Neural progenitor cell (in vitro differentiated cells): ENCODE results near the gene FAAP24. TPM values are rescaled to one million over a fixed set of nuclear protein-coding genes. Genes with fewer than 3 reads are reported as not detected.
A peak's percentile ranks its signal among the peaks of the same experiment; 100 is the strongest.
"Not testable (repeated sequence)": the region's sequence is repeated elsewhere in the genome, so short reads cannot be mapped to it uniquely, and the experiment has no call there.

Experiments used
- DNase-seq: peaks from one replicate; pipeline ENCODE4 v3.0.0-alpha.2; 2016; ENCODE audit warnings: low spot score
- H2AFZ ChIP-seq: fragments of 200-600 bp; sonication (generic); replicated peaks from 2 replicates; pipeline ENCODE4 v1.6.1; 2016; ENCODE audit warnings: antibody characterized with exemption
- H3F3A ChIP-seq: fragments of 200-600 bp; sonication (generic); 2 replicates; pipeline ENCODE4 v1.6.1; 2016; ENCODE audit warnings: antibody characterized with exemption, low read depth
- H3K27ac ChIP-seq: fragments of 200-600 bp; sonication (generic); 2 replicates; pipeline ENCODE4 v1.5.1; 2016; ENCODE audit warnings: mild to moderate bottlenecking
- H3K27me3 ChIP-seq: fragments of 200-600 bp; sonication (generic); 2 replicates; pipeline ENCODE4 v1.6.1; 2016; ENCODE audit warnings: mild to moderate bottlenecking, moderate library complexity
- H3K36me3 ChIP-seq: fragments of 200-600 bp; sonication (generic); 2 replicates; pipeline ENCODE4 v1.5.1; 2016
- H3K4me1 ChIP-seq: fragments of 200-600 bp; sonication (generic); 2 replicates; pipeline ENCODE4 v1.6.1; 2016; ENCODE audit warnings: mixed run types
- H3K4me2 ChIP-seq: fragments of 200-600 bp; sonication (generic); 2 replicates; pipeline ENCODE4 v1.6.1; 2016
- H3K4me3 ChIP-seq: fragments of 200-600 bp; sonication (generic); 2 replicates; pipeline ENCODE4 v1.5.1; 2016
- H3K79me2 ChIP-seq: fragments of 200-600 bp; sonication (generic); 2 replicates; pipeline ENCODE4 v1.6.1; 2016; ENCODE audit warnings: low read depth
- H3K9ac ChIP-seq: fragments of 200-600 bp; sonication (generic); 2 replicates; pipeline ENCODE4 v1.6.1; 2016
- H3K9me3 ChIP-seq: fragments of 200-600 bp; sonication (generic); 2 replicates; pipeline ENCODE4 v1.5.1; 2016; ENCODE audit warnings: low read depth
- H4K20me1 ChIP-seq: fragments of 200-600 bp; sonication (generic); 2 replicates; pipeline ENCODE4 v1.6.1; 2016; ENCODE audit warnings: low read depth
- H3K27ac Mint-ChIP-seq: 3 replicates; pipeline ENCODE4 v1.8.0; 2021; ENCODE audit warnings: mixed read lengths
- H3K27me3 Mint-ChIP-seq: 2 replicates; pipeline ENCODE4 v1.8.0; 2022; ENCODE audit warnings: low read depth, mild to moderate bottlenecking, inconsistent platforms, moderate library complexity, mixed read lengths; ENCODE audit not compliant: insufficient read depth
- H3K36me3 Mint-ChIP-seq: 3 replicates; pipeline ENCODE4 v1.8.0; 2021; ENCODE audit warnings: mixed read lengths
- H3K4me1 Mint-ChIP-seq: 3 replicates; pipeline ENCODE4 v1.8.0; 2021; ENCODE audit warnings: mixed read lengths
- H3K4me3 Mint-ChIP-seq: 3 replicates; pipeline ENCODE4 v1.8.0; 2021; ENCODE audit warnings: mild to moderate bottlenecking, moderate library complexity, mixed read lengths
- H3K9me3 Mint-ChIP-seq: 3 replicates; pipeline ENCODE4 v1.8.0; 2020; ENCODE audit warnings: mixed read lengths
- EZH2 ChIP-seq: fragments of 200-600 bp; sonication (generic); IDR thresholded peaks from 2 replicates; pipeline ENCODE4 v1.6.1; 2017; ENCODE audit warnings: antibody characterized with exemption, mild to moderate bottlenecking, moderate library complexity
- EZH2phosphoT487 ChIP-seq: fragments of 200-600 bp; sonication (generic); IDR thresholded peaks from 2 replicates; pipeline ENCODE4 v1.6.1; 2017; ENCODE audit warnings: antibody characterized with exemption
- total RNA-seq: library from RNA; depleted of rRNA; stranded (reverse); fragments of >200 nt; gene quantifications from 2 replicates; pipeline ENCODE4 v1.2.3, GENCODE V29; 2015; ENCODE audit warnings: low replicate concordance
- TF ChIP-seq, protein P1 (sequence below): fragments of 200-600 bp; sonication (generic); IDR thresholded peaks from 2 replicates; pipeline ENCODE4 v1.5.1; 2017; ENCODE audit warnings: antibody characterized with exemption, mild to moderate bottlenecking

FAAP24 gene
- total RNA-seq, 1 donor from 2014 or later, result 2.7 TPM

DNA sequence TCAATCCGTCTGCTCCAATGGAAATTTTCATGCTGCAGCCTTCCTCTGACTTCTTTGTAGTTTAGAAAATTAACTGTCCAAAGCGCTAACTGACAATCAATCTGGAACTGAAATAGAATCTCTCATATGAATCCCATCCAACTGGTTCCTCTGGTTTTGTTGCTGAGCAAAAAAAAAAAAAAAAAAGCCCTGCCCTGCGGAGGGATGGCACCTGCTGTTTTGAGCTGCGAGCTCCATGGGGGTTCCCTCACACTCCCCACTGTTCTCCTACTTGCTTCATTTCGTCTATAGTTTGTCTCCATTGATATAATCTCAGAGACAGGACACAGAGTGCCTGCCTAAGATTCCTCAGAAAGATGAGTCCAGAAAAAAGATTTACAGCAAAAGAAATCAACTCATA is 33.4 kb downstream of the FAAP24 start:
- TF ChIP-seq EZH2, result no peak
- no peak overlapping the region for H3K9ac ChIP-seq

GRCh38 chr19:33008738-33009137 is 36.7 kb downstream of the FAAP24 start:
- H3K9me3 Mint-ChIP-seq, result no peaks in the 10 kb centered on the region
- no peaks in the 10 kb centered on the region for H3K27me3 ChIP-seq

More for the DNA sequence above, 33.4 kb downstream of the FAAP24 start:
- Histone ChIP-seq H3K79me2 (no peaks in the 10 kb centered on the region), H4K20me1 (no peaks in the 10 kb centered on the region), H3K36me3 (no peaks in the 10 kb centered on the region), H3K9me3 (no peaks in the 10 kb centered on the region), H3K4me3 (no peak overlapping the region), H2AFZ (no peak overlapping the region), H3K4me1 (peaks cover 3% of the 10 kb centered on the region), H3K4me2 (no peak overlapping the region), H3K27ac (no peak overlapping the region), H3K27me3 (no peaks in the 10 kb centered on the region), H3F3A (no peaks in the 10 kb centered on the region)
- DNase-seq, result no peak
- Mint-ChIP-seq H3K9me3 (no peaks in the 10 kb centered on the region), H3K4me3 (no peak overlapping the region), H3K36me3 (peaks cover 11% of the 10 kb centered on the region), H3K27ac (peak overlapping the region; percentile 46), H3K27me3 (no peaks in the 10 kb centered on the region), H3K4me1 (peaks cover 3% of the 10 kb centered on the region)

GRCh38 chr19:33010891-33011290 is 38.8 kb downstream of the FAAP24 start:
- not testable (repeated sequence) for H3K4me2 ChIP-seq, H3K27me3 Mint-ChIP-seq, H3K4me3 ChIP-seq, H3K4me1 ChIP-seq, H3K27ac Mint-ChIP-seq, H3K27ac ChIP-seq, H3K9ac ChIP-seq, DNase-seq, H3K27me3 ChIP-seq, H3K4me3 Mint-ChIP-seq, H3K79me2 ChIP-seq, H2AFZ ChIP-seq, H3K9me3 Mint-ChIP-seq, H3K36me3 Mint-ChIP-seq, H3K9me3 ChIP-seq, H4K20me1 ChIP-seq, H3K36me3 ChIP-seq, H3K4me1 Mint-ChIP-seq, H3F3A ChIP-seq

More at GRCh38 chr19:33008738-33009137, 36.7 kb downstream of the FAAP24 start:
- Histone ChIP-seq H4K20me1 (no peaks in the 10 kb centered on the region), H3K36me3 (no peaks in the 10 kb centered on the region), H3K27ac (no peak overlapping the region), H3K79me2 (no peaks in the 10 kb centered on the region), H3K9me3 (no peaks in the 10 kb centered on the region), H3K9ac (no peak overlapping the region), H3K4me2 (no peak overlapping the region), H3F3A (no peaks in the 10 kb centered on the region), H3K4me1 (peaks cover 3% of the 10 kb centered on the region), H3K4me3 (no peak overlapping the region), H2AFZ (no peak overlapping the region)
- H3K27ac Mint-ChIP-seq, result no peak overlapping the region
- peaks cover 2% of the 10 kb centered on the region for H3K27me3 Mint-ChIP-seq
- DNase-seq, result no peak
- H3K4me1 Mint-ChIP-seq, result peaks cover 3% of the 10 kb centered on the region
- peaks cover 12% of the 10 kb centered on the region for H3K36me3 Mint-ChIP-seq
- H3K4me3 Mint-ChIP-seq, result no peak overlapping the region
- TF ChIP-seq, protein P1, sequence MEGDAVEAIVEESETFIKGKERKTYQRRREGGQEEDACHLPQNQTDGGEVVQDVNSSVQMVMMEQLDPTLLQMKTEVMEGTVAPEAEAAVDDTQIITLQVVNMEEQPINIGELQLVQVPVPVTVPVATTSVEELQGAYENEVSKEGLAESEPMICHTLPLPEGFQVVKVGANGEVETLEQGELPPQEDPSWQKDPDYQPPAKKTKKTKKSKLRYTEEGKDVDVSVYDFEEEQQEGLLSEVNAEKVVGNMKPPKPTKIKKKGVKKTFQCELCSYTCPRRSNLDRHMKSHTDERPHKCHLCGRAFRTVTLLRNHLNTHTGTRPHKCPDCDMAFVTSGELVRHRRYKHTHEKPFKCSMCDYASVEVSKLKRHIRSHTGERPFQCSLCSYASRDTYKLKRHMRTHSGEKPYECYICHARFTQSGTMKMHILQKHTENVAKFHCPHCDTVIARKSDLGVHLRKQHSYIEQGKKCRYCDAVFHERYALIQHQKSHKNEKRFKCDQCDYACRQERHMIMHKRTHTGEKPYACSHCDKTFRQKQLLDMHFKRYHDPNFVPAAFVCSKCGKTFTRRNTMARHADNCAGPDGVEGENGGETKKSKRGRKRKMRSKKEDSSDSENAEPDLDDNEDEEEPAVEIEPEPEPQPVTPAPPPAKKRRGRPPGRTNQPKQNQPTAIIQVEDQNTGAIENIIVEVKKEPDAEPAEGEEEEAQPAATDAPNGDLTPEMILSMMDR, result no peak
- TF ChIP-seq EZH2phosphoT487, result no peak
- TF ChIP-seq EZH2, result no peak

- Histone ChIP-seq H3K79me2 (peaks cover 4% of the 10 kb centered on the region), H3F3A (peaks cover 21% of the 10 kb centered on the region), H3K27me3 (no peaks in the 10 kb centered on the region), H2AFZ (no peak overlapping the region), H3K4me2 (peak overlapping the region; percentile 73), H4K20me1 (peaks cover 4% of the 10 kb centered on the region), H3K36me3 (no peaks in the 10 kb centered on the region), H3K4me1 (peaks cover 15% of the 10 kb centered on the region), H3K27ac (peak overlapping the region; percentile 34), H3K9me3 (no peaks in the 10 kb centered on the region), H3K4me3 (peak overlapping the region; percentile 26), H3K9ac (no peak overlapping the region)
- DNase-seq, result peak; percentile 84
- TF ChIP-seq EZH2, result no peak
- TF ChIP-seq, protein P1, result peak; percentile 70
- TF ChIP-seq EZH2phosphoT487, result no peak
- H3K9me3 Mint-ChIP-seq, result no peaks in the 10 kb centered on the region
- peaks cover 8% of the 10 kb centered on the region for H3K36me3 Mint-ChIP-seq
- no peak overlapping the region for H3K4me3 Mint-ChIP-seq
- H3K27ac Mint-ChIP-seq, result no peak overlapping the region
- H3K4me1 Mint-ChIP-seq, result peaks cover 5% of the 10 kb centered on the region
- H3K27me3 Mint-ChIP-seq, result no peaks in the 10 kb centered on the region
Observed at GRCh38 chr19:33022472-33023116, 50.6 kb downstream of the FAAP24 start.
